OCI-LY1 (cell line): ENCODE results near the gene NFIB.

Experiments used
- CTCF ChIP-seq: fragments of 200-600 bp; sonication (generic), shearing (Covaris generic); IDR thresholded peaks from 2 replicates; pipeline ENCODE4 v1.5.1; 2017; ENCODE audit warnings: mild to moderate bottlenecking, antibody characterized with exemption, low read length, moderate library complexity, mixed read lengths
- EZH2 ChIP-seq: fragments of 200-600 bp; sonication (generic), shearing (Covaris generic); IDR thresholded peaks from 2 replicates; pipeline ENCODE4 v1.8.0; 2017; ENCODE audit warnings: borderline replicate concordance, mixed run types, mild to moderate bottlenecking, antibody characterized with exemption, low read length, moderate library complexity, mixed read lengths

GRCh38 chr9:14250794-14251153, 63.2 kb downstream of the NFIB start:
- TF ChIP-seq EZH2 (no peak), CTCF (no peak)
